IPS-15b (cell line): Measurements from ENCODE around the gene C3.

Experiments
- H3K27me3 ChIP-seq: one replicate; pipeline ENCODE4 v1.6.1; 2013; ENCODE audit warnings: low read length; ENCODE audit not compliant: control insufficient read depth, insufficient read depth
- H3K36me3 ChIP-seq: one replicate; pipeline ENCODE4 v1.6.1; 2013; ENCODE audit warnings: low read length; ENCODE audit not compliant: control insufficient read depth, insufficient read depth
- H3K4me1 ChIP-seq: one replicate; pipeline ENCODE4 v1.6.1; 2013; ENCODE audit warnings: mild to moderate bottlenecking, low read length; ENCODE audit not compliant: control insufficient read depth, insufficient read depth
- H3K4me3 ChIP-seq: one replicate; pipeline ENCODE4 v1.5.1; 2013; ENCODE audit warnings: low read depth, low read length
- H3K9ac ChIP-seq: one replicate; pipeline ENCODE4 v1.6.1; 2013; ENCODE audit warnings: low read depth, mild to moderate bottlenecking, low read length
- H3K9me3 ChIP-seq: one replicate; pipeline ENCODE4 v1.6.1; 2013; ENCODE audit warnings: mild to moderate bottlenecking, low read length; ENCODE audit not compliant: control insufficient read depth, insufficient read depth

The C3 gene

GRCh38 chr19:6723738-6724137 lies 3.3 kb upstream of the C3 start:
- Histone ChIP-seq H3K27me3 (no peaks in the 10 kb centered on the region), H3K36me3 (no peaks in the 10 kb centered on the region), H3K4me3 (no peak overlapping the region), H3K9me3 (no peaks in the 10 kb centered on the region), H3K4me1 (no peaks in the 10 kb centered on the region), H3K9ac (no peak overlapping the region)

GRCh38 chr19:6723108-6723618 lies 2.7 kb upstream of the C3 start:
- no peaks in the 10 kb centered on the region for H3K4me1 ChIP-seq
- no peaks in the 10 kb centered on the region for H3K27me3 ChIP-seq
- H3K9ac ChIP-seq, result no peak overlapping the region
- no peak overlapping the region for H3K4me3 ChIP-seq
- no peaks in the 10 kb centered on the region for H3K36me3 ChIP-seq
- no peaks in the 10 kb centered on the region for H3K9me3 ChIP-seq

DNA sequence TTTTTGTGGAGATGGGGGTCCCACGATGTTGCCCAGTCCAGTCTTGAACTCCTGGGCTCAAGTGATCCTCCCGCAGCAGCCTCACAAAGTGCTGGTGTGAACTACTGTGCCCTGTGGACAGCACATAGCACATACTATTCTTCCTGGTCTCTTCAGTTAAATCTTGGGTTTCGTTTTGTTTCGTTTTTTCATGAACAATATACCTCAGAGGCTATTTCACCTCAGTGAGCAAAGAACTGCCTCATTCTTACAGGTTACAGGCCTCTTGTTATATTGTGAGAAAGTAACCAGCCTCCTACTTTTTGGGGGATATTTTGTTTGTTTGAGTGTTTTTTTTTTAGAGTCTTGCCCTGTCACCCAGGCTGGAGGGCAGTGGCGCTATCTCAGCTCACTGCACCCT lies 1.3 kb upstream of the C3 start:
- no peaks in the 10 kb centered on the region for H3K36me3 ChIP-seq
- no peak overlapping the region for H3K9ac ChIP-seq
- H3K4me1 ChIP-seq, result no peaks in the 10 kb centered on the region
- H3K27me3 ChIP-seq, result no peaks in the 10 kb centered on the region
- no peak overlapping the region for H3K4me3 ChIP-seq
- no peaks in the 10 kb centered on the region for H3K9me3 ChIP-seq

DNA sequence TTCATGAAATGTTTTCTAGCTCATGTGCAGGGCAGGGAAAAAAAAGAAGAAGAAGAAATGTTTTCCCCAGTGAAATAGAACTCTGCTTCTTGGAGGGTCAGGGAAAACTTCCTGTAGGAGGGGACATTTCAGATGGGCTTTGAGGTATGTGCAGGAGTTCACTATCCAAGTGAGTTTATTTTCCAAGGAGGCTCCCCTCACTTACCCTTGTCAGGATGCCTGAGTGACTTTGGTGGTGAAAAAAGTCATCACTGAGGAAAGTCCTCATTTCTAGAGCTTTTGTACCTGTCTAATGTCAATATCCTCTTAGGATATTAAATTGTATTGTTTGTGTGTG lies 656 bp upstream of the C3 start:
- Histone ChIP-seq H3K4me1 (no peaks in the 10 kb centered on the region), H3K9ac (no peak overlapping the region), H3K36me3 (no peaks in the 10 kb centered on the region), H3K27me3 (no peaks in the 10 kb centered on the region), H3K4me3 (no peak overlapping the region), H3K9me3 (no peaks in the 10 kb centered on the region)

- Histone ChIP-seq H3K36me3 (no peaks in the 10 kb centered on the region), H3K9ac (no peak overlapping the region), H3K4me3 (no peak overlapping the region), H3K27me3 (no peaks in the 10 kb centered on the region), H3K9me3 (no peaks in the 10 kb centered on the region), H3K4me1 (no peaks in the 10 kb centered on the region)
Observed at GRCh38 chr19:6719992-6720368, 470 bp downstream of the C3 start.

GRCh38 chr19:6719540-6719861 lies 949 bp downstream of the C3 start:
- H3K9ac ChIP-seq, result no peak overlapping the region

DNA sequence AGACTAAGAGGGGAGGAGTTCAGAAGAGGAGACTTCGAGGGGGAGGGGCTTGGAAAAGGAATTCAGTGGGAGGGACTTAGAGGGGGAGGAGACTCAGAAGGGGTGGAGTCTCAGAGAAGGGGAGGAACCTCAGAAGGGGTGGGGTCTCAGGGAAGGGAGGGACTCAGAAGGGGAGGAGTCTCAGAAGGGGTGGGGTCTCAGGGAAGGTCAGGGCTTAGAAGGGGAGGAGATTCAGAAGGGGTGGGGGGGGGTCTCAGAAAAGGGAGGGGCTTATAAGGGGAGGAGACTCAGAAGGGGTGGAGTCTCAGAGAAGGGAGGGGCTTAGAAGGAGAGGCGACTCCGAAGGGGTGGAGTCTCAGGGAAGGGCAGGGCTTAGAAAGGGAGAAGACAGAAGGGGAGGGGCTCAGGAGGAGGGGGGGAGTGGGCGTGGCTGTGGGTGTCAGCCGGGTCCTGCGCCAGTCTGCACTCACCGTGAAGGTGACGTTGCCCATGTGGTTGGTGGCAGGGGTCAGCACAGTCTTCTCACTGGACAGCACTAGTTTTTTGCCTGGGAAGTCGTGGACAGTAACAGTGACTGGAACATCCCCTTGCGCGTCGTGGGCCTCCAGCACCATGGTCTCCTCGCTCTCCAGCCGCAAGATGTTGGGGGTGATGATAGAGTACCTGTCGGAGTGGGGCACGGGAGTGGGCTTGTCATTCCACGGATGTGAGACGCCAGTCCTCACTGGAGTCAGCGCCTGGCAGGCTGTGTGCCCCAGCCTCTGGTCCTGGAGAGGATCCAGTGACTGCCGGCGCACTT lies 1.5 kb downstream of the C3 start:
- Histone ChIP-seq H3K9me3 (no peaks in the 10 kb centered on the region), H3K9ac (no peak overlapping the region), H3K36me3 (no peaks in the 10 kb centered on the region), H3K4me1 (peaks cover 2% of the 10 kb centered on the region), H3K27me3 (no peaks in the 10 kb centered on the region), H3K4me3 (peak overlapping the region; percentile 37)

More at GRCh38 chr19:6719540-6719861, 949 bp downstream of the C3 start:
- H3K27me3 ChIP-seq, result no peaks in the 10 kb centered on the region
- H3K9me3 ChIP-seq, result no peaks in the 10 kb centered on the region
- H3K36me3 ChIP-seq, result no peaks in the 10 kb centered on the region
- H3K4me1 ChIP-seq, result no peaks in the 10 kb centered on the region
- H3K4me3 ChIP-seq, result peak overlapping the region; percentile 37

DNA sequence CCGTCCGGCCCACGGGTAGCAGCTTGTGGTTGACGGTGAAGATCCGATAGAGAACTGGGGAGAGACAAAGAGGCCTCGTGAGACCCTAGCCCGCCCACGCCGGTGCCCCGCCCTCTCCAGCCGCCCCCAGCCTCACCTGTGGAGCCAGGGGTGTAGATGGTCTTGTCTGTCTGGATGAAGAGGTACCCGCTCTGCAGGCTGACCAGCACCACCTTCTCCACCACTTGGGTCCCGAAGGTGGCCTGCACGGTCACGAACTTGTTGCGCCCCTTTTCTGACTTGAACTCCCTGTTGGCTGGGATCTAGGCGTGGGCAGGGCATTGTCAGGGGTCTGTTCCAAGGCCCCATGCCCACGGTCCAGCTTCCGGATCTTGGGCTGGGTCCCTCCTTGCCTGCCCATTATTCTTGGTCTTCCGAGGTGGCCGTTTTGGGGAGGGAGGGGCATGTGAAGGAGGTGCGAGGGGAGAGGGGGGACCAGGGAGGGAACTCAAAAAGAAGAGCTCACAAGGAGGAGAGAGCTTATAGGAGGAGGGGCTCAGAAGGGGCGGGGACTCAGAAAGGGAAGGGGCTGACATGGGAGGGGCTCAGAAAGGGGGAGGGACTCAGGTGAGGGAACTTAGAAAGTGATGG lies 2.2 kb downstream of the C3 start:
- Histone ChIP-seq H3K9me3 (no peaks in the 10 kb centered on the region), H3K9ac (no peak overlapping the region), H3K4me3 (peak overlapping the region; percentile 53), H3K27me3 (no peaks in the 10 kb centered on the region), H3K36me3 (no peaks in the 10 kb centered on the region), H3K4me1 (peaks cover 2% of the 10 kb centered on the region)

DNA sequence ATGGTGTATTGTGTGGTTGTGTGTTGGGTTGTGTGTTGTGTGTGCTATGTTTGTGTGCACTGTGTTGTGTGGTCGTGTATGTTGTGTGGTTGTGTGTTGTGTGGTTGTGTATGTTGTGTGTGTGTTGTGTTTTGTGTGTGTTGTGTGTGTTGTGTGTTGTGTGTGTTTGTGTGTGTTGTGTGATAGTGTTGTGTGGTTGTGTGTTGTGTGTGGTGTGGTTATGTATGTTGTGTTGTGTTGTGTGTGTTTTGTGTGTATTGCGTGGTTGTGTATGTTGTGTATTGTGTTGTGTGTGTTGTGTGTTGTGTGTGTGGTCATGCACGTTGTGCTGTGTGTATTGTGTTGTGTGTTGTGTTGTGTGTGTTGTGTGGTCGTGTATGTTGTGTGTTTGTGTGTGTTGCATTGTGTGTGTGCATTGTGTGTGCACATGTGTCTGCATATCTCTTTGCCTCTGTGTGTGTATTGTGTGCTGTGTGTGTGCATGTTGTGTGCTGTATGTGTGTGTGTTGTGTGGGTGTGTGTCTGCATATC lies 2.9 kb downstream of the C3 start:
- Histone ChIP-seq H3K9me3 (no peaks in the 10 kb centered on the region), H3K9ac (no peak overlapping the region), H3K4me3 (peak overlapping the region; percentile 53), H3K36me3 (no peaks in the 10 kb centered on the region), H3K4me1 (peaks cover 2% of the 10 kb centered on the region), H3K27me3 (no peaks in the 10 kb centered on the region)

DNA sequence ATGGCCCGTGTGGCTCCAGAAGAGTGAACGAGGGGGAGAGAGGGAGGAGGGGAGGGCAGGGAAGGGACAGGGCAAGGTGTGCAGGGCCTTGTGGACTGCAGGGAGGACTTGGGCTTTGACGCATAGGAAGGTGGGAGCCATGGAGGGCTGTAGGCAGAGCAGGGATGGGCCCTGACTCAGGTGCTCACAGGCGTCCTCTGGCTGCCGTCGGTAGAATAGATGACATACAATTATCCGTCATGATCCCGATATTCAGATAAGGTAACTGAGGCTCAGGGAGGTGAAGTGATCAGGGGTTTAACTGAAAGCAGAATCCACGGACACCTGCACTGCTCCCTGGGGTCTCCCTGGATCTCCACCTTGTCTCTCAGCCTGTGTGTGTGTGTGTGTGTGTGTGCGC lies 3.4 kb downstream of the C3 start:
- Histone ChIP-seq H3K9ac (no peak overlapping the region), H3K4me3 (no peak overlapping the region), H3K27me3 (no peaks in the 10 kb centered on the region), H3K36me3 (no peaks in the 10 kb centered on the region), H3K4me1 (peaks cover 2% of the 10 kb centered on the region), H3K9me3 (no peaks in the 10 kb centered on the region)

DNA sequence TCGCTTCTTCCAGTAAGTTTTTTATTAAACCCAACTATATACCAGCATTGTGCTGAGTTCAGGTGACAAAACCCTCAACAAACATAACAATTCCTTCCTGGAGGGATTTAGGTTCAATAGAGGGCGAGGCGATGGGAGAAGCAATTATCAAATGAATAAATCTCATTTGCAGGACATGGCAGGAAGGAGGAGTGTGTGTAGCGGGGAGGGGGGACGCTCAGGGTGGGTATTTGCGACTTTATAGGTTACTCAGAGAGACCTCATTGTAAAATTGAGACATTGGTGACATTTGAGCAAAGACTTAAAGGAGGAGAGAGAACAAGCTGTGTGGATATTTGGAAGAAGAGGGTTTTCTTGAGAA lies 3.9 kb downstream of the C3 start:
- Histone ChIP-seq H3K36me3 (no peaks in the 10 kb centered on the region), H3K27me3 (no peaks in the 10 kb centered on the region), H3K4me1 (peaks cover 2% of the 10 kb centered on the region)

More for the DNA sequence above, 3.9 kb downstream of the C3 start:
- Histone ChIP-seq H3K4me3 (no peak overlapping the region), H3K9ac (no peak overlapping the region), H3K9me3 (no peaks in the 10 kb centered on the region)
